HepG2 (cell line): ENCODE measurements around the gene ESRRG.

Source experiments
- ETV5 ChIP-seq: IDR thresholded peaks from 2 replicates; pipeline ENCODE4 v1.6.1; 2018; ENCODE audit warnings: missing biosample characterization, missing genetic modification reagents, inconsistent platforms, borderline replicate concordance
- KDM1A ChIP-seq: IDR thresholded peaks from 2 replicates; pipeline ENCODE4 v1.6.1; 2016; ENCODE audit warnings: missing compliant biosample characterization
- PTBP1 ChIP-seq: fragments of 200-400 bp; formaldehyde crosslinking; IDR thresholded peaks from 2 replicates; pipeline ENCODE4 v1.6.1; 2018; ENCODE audit warnings: low read length, low read depth; ENCODE audit not compliant: poor library complexity, severe bottlenecking
- TCF7 ChIP-seq: sonication (generic); IDR thresholded peaks from 2 replicates; pipeline ENCODE4 v1.6.1; 2016; ENCODE audit warnings: antibody characterized with exemption, low read depth
- U2AF1 ChIP-seq: fragments of 200-400 bp; formaldehyde crosslinking; optimal IDR thresholded peaks from 2 replicates; pipeline ENCODE3; 2017; ENCODE audit warnings: mild to moderate bottlenecking, low read depth, low read length
- ZBTB7B ChIP-seq: sonication (generic); formaldehyde crosslinking; IDR thresholded peaks from 2 replicates; pipeline ENCODE4 v1.4.0; 2020; ENCODE audit warnings: missing genetic modification reagents
- ZNF180 ChIP-seq: sonication (generic); formaldehyde crosslinking; IDR thresholded peaks from 2 replicates; pipeline ENCODE4 v1.4.0; 2020; ENCODE audit warnings: low read depth, missing genetic modification reagents, borderline replicate concordance

DNA sequence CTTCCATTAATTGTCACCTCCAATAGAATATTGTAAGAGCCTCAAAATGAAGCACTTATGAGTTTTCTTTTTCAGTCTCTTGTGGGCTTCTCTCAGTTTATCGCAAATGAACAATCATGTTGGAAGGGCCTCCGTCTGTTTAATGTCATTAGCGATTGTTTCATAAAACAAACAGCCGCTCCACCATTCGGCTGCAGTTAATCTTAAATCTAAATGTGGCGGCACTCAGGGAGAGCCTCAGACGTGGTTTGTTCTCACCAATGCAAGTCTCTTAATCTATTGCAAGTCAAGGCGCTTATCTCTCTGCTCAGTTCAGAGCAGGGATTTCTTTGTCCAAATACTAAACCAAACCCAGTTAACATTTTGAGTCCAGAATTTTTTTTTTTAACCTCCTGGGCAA lies 34.9 kb upstream of the ESRRG start:
- no peak for TF ChIP-seq PTBP1
- TF ChIP-seq ETV5 (CRISPR knock-in tag), result no peak
- no peak for TF ChIP-seq TCF7
- TF ChIP-seq KDM1A (CRISPR knock-in tag), result no peak
- no peak for TF ChIP-seq U2AF1
- TF ChIP-seq ZNF180 (CRISPR knock-in tag), result no peak
- no peak for TF ChIP-seq ZBTB7B (CRISPR knock-in tag)
